Measurements from ENCODE around the gene RAPGEF4. TPM values are rescaled to one million over a fixed set of nuclear protein-coding genes. Genes with fewer than 3 reads are reported as not detected.

RAPGEF4 gene
- total RNA-seq, 4 donors from 2014 or later: 3.7 to 8.9 (median 5.2) TPM

GRCh38 chr2:172889768-172890430 lies 154.3 kb downstream of the RAPGEF4 start:
- no peaks in the 10 kb centered on the region for H3K27me3 ChIP-seq
- H3K9me3 ChIP-seq: no peaks in the 10 kb centered on the region
- no peak for DNase-seq (ENCODE audit: extremely low spot score)
- no peak overlapping the region for H3K4me3 ChIP-seq
- no peak overlapping the region for H3K27ac ChIP-seq (replicated peaks in 1 of 4)
- H3K36me3 ChIP-seq: no peaks in the 10 kb centered on the region
- WGBS: 29% methylated on average over 7 of the region's 7 CpGs
- peaks cover 0 to 18% (median 8%) of the 10 kb centered on the region in 4 donors for H3K4me1 ChIP-seq
- no peak for TF ChIP-seq EP300 (IDR thresholded peaks at IDR 0.05)
- no peak for TF ChIP-seq POLR2A (IDR thresholded peaks at IDR 0.05; ENCODE audit: low read depth)
- TF ChIP-seq CTCF (IDR thresholded peaks at IDR 0.05): no peak
- no peak for TF ChIP-seq POLR2AphosphoS5 (IDR thresholded peaks at IDR 0.05)
- intact Hi-C loops (cut with DNase I): no loop called here

GRCh38 chr2:172893111-172893510 lies 157.5 kb downstream of the RAPGEF4 start:
- WGBS: 88% methylated on average over 10 of the region's 10 CpGs

GRCh38 chr2:172893671-172894070 lies 158.0 kb downstream of the RAPGEF4 start:
- no peak for TF ChIP-seq POLR2A (IDR thresholded peaks at IDR 0.05; ENCODE audit: low read depth)
- TF ChIP-seq CTCF (IDR thresholded peaks at IDR 0.05): no peak
- no peak for TF ChIP-seq POLR2AphosphoS5 (IDR thresholded peaks at IDR 0.05)
- TF ChIP-seq EP300 (IDR thresholded peaks at IDR 0.05): no peak

More at GRCh38 chr2:172893111-172893510, 157.5 kb downstream of the RAPGEF4 start:
- intact Hi-C loops (cut with DNase I): no loop called here
- H3K27me3 ChIP-seq: no peaks in the 10 kb centered on the region
- no peak overlapping the region for H3K27ac ChIP-seq (replicated peaks in 1 of 4)
- no peak for TF ChIP-seq EP300 (IDR thresholded peaks at IDR 0.05)
- no peak overlapping the region for H3K4me3 ChIP-seq
- H3K9me3 ChIP-seq: no peaks in the 10 kb centered on the region
- peaks cover 0 to 18% (median 8%) of the 10 kb centered on the region in 4 donors for H3K4me1 ChIP-seq
- DNase-seq (ENCODE audit: extremely low spot score): no peak
- no peaks in the 10 kb centered on the region for H3K36me3 ChIP-seq

GRCh38 chr2:172894689-172895387 lies 159.2 kb downstream of the RAPGEF4 start:
- Histone ChIP-seq H3K4me3 (no peak overlapping the region), H3K36me3 (no peaks in the 10 kb centered on the region), H3K27ac (replicated peaks in 1 of 4) (no peak overlapping the region), H3K9me3 (no peaks in the 10 kb centered on the region), H3K4me1 (peaks cover 0 to 8% (median 4%) of the 10 kb centered on the region in 4 donors), H3K27me3 (no peaks in the 10 kb centered on the region)
- WGBS: 87% methylated on average over 7 of the region's 7 CpGs
- no peak for TF ChIP-seq EP300 (IDR thresholded peaks at IDR 0.05)
- no peak for TF ChIP-seq CTCF (IDR thresholded peaks at IDR 0.05)
- TF ChIP-seq POLR2AphosphoS5 (IDR thresholded peaks at IDR 0.05): no peak
- TF ChIP-seq POLR2A (IDR thresholded peaks at IDR 0.05; ENCODE audit: low read depth): no peak
- no peak for DNase-seq (ENCODE audit: extremely low spot score)
- intact Hi-C loops (cut with DNase I): no loop called here

More at GRCh38 chr2:172893671-172894070, 158.0 kb downstream of the RAPGEF4 start:
- peaks cover 0 to 18% (median 8%) of the 10 kb centered on the region in 4 donors for H3K4me1 ChIP-seq
- H3K36me3 ChIP-seq: no peaks in the 10 kb centered on the region
- no peaks in the 10 kb centered on the region for H3K27me3 ChIP-seq
- intact Hi-C loops (cut with DNase I): no loop called here
- no peaks in the 10 kb centered on the region for H3K9me3 ChIP-seq
- 68% methylated on average over 2 of the region's 2 CpGs for WGBS
- H3K27ac ChIP-seq (replicated peaks in 1 of 4): no peak overlapping the region
- DNase-seq (ENCODE audit: extremely low spot score): no peak
- H3K4me3 ChIP-seq: no peak overlapping the region

- TF ChIP-seq POLR2AphosphoS5 (IDR thresholded peaks at IDR 0.05) (no peak), CTCF (IDR thresholded peaks at IDR 0.05) (no peak), EP300 (IDR thresholded peaks at IDR 0.05) (no peak), POLR2A (IDR thresholded peaks at IDR 0.05; ENCODE audit: low read depth) (no peak)
- no peak for DNase-seq (ENCODE audit: extremely low spot score)
- H3K27me3 ChIP-seq: no peaks in the 10 kb centered on the region
- 91% methylated on average over 4 of the region's 4 CpGs for WGBS
- no peak overlapping the region for H3K27ac ChIP-seq (replicated peaks in 1 of 4)
- no peaks in the 10 kb centered on the region for H3K9me3 ChIP-seq
- H3K36me3 ChIP-seq: no peaks in the 10 kb centered on the region
- H3K4me3 ChIP-seq: no peak overlapping the region
- intact Hi-C loops (cut with DNase I): no loop called here
- H3K4me1 ChIP-seq: no peaks in the 10 kb centered on the region
Observed at GRCh38 chr2:172896661-172897081, 161.0 kb downstream of the RAPGEF4 start.

All from esophagus muscularis mucosa (tissue), 4 donors.